ENCODE measurements around the gene MYL7.

The MYL7 gene

DNA sequence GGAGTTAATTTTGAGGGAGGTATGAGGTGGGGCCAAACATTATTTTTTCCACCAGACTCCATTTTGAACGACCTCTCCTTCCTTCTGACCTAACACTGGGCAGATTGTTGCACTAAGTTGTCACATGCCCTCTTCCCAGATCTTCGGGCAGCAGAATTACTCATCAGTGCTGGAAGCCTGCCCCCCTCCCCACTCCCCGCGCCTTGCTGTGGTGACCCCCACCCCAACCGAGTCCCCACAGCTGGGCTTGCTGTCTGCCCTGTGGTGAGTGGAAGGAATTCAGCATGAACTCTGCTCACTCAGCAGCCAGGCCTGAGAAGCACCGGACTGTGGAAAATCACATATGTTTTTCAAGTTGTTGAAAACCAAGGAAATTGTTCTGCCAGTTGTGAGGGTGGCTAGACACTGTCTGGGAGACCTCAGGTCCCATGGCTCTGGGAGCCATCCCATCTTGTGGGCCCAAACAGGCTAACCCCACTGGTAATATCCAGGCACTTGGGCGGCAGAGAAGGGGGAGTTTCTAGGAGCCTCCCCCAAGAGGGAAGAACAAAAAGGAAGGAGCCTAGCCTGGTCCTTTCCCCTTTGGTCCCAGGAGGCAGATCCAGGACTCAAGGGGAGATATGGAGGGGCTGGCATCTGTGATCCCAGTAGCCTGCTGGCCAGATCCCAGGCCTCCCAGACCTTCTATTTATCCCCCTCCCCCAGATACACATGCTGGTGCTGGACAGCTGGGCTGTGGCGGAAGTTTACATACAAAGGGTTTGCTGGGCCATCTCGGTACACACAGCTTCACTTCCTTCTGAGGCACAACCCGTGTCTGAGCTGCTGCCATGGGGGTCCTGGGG is 40.5 kb downstream of the MYL7 start:
- DNase-seq (ENCODE audit: low read depth), result no peak

DNA sequence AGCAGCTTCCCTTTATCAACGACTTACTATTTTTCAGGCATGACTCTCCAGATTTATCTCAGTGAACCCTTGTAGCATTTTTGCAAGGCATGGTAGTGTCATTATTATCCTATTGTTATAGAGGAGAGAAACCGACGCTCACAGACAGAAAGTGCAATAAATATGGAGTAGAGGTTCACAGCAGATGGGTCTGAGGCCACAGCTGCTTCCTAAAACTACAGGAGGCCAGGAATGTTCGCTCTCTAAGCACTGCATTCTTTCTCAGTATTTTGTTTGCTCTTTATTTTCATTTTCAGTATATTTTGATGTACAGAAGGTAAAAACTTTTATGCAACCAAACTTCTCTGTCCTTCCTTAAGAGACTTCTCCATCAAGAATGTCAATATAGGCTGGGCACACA is 41.5 kb downstream of the MYL7 start:
- no peak for DNase-seq (ENCODE audit: low read depth)

DNA sequence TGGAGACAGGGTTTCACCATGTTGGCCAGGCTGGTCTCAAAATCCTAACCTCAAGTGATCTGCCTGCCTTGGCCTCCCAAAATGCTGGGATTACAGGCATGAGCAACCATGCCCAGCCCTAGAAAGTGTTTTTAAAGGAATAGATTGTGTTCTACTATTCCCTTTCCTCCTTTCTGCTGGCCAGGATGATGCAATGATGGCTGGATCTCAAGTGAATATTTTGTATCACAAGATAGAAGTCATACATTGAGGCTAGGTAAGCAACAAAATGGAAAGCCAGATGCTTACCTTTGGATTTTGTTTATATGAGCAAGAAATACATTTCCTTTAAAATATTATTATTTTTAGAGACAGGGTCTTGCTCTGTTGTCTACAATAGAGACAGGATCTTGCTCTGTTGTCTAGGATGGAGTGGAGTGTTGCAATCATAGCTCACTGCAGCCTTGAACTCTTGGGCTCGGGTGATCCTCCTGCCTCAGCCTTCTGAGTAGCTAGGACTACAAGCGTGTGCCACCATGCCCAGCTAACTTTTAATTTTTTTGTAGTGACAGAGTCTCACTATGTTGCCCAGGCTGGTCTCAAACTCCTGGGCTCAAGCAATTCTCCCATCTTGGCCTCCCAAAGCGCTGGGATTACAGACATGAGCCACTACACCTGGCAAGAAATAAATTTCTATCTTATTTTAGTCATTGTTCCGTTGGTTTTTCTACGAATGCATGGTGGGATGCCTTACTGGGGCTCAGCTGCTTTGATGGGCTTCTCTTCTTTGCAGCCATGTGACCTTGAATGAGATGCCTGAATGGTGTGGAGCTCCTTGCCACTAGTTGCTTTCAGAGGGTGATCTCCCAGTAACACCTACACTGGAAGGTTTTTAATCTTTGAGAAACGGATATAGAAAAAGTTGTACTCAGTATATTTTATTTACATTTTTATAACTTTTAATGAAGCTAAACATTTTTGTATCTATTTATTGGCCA is 42.8 kb downstream of the MYL7 start:
- no peak for DNase-seq (ENCODE audit: low read depth)

DNA sequence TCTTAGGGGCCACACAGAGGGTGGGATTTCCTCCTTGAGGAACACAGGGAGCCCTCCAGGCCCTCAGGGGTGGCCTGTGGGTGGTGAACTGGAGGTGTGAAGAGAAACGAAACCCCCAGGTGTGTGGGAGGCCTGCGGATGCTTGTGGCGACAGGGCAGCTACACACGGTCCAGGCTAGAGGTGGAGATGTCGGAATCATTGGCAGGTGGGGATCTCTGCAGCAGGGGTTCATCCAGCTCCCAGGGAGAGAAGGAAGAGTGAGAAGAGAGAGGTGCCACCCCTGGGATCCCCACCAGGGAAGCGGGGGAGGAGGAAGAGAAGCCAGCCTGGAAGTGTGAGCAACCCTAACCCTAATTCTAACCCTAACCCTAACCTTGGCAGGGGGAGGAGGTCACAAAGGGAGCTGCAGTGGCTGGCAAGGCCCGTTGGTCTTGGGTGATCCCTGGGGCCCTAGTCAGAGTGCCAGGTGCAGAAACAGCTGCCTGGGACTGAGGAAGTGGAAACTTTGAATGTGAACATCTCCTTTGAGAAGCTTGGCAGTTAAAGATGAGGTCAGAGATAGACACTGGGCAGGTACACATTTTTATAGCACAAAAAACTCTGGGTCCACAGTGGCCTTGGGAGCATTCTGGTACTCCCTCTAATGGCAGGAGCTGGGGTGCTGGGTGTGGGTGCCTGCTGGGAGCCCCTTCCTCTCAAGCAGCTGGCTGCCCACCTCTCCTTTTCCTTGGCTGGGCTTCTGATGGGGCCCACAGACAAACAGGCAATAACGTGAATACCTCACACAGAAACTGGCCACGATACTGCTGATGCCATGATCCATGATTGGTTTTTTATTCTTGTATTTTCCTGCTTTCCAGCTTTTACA is 43.8 kb downstream of the MYL7 start:
- DNase-seq (ENCODE audit: low read depth), result no peak

DNA sequence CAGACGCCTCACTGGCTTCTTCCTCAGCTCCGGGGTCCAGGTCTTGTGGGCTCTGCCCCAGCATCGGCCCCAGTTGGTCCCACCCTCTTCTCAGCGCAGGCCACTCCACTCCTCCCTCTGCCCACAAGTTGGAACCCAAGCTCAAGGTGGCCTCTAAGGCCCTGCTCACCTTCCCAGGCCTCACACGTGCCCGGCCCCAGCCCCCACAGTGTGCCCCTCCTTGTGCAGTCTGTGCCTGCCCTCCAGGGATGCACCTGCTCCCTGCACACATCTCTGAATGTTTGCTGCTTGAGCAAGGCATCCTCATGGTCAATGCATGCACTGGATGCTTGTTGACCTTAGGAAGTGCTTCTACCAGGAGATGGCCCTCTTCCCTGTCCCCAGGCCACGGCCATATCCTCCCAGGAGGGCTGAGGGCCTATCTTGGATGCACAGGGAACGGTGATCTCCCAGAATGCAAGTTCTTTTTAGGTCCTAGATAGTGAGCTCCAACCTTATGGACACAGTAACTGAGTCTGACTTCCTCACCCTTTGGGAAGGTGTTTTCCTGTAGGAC is 44.7 kb downstream of the MYL7 start:
- DNase-seq (ENCODE audit: low read depth), result no peak

DNA sequence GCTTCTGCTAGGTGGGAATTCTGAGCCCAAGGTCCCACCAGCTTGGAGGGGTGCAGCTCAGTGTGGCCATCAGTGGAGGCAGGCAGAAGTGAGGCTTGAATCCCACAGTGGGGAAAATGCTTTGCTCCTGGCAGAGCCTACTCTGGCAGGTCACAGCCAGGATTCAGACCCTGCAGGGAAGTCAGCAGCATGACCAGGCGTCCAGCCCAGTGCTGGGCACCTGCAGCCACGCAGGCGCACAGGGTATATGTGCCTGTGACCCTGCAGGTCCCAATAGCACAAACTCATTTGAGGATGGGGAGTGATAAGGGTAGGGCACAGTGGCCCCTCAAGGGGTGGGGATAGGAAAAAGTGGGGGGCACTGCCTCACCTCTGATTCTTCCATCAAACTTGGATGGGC is 45.4 kb downstream of the MYL7 start:
- no peak for DNase-seq (ENCODE audit: low read depth)

DNA sequence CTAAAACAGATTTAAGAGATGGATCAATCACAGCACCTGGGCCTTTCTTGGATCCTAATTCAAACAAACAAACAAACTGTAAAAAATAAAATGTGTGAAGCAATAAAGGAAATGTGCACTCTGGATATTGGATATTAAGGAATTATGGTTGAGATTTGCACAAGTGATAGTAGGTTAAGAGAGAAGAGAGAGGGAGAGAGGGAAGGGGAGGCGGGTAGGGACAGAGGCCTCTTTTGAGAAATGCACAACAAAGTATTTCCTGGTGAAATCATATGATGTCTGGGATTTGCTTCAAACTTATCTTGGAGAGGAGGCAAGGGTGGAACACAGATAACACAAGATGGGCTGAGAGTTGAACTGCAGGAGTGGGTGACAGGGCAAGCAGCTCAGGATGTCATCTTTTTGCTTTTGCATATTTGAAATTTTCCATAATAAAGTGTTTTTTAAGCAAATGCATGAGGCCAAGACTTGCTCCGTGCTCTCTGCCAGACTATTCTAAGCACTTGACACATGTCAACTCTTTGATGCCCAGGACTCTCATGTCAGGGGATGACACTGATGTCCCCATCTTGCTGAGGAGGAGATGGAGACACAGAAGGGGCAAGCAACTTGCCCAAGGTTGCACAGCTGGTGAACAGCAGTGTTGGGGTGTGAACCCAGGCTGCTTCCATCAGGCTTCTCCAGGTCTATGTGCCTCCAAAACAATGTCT is 46.1 kb downstream of the MYL7 start:
- DNase-seq (ENCODE audit: low read depth), result no peak

DNA sequence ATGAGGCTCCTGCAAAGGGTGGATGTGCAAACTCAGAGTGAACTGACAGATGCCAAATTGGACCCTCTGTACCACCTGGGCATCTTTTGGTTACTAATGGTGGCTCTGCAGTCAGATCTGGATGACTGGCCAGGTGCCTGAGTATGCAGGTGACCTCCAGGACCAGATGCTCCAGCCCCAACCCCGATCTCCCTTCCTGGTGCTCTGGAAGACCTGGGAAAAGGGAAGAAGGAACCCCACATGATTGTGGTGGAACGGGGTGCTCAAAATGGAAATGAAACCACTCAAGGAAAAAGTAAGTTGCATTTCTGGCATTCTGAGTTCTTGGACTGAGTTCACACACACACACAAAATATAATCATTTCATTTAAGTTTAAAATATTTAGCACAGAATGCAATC is 46.8 kb downstream of the MYL7 start:
- no peak for DNase-seq (ENCODE audit: low read depth)

DNA sequence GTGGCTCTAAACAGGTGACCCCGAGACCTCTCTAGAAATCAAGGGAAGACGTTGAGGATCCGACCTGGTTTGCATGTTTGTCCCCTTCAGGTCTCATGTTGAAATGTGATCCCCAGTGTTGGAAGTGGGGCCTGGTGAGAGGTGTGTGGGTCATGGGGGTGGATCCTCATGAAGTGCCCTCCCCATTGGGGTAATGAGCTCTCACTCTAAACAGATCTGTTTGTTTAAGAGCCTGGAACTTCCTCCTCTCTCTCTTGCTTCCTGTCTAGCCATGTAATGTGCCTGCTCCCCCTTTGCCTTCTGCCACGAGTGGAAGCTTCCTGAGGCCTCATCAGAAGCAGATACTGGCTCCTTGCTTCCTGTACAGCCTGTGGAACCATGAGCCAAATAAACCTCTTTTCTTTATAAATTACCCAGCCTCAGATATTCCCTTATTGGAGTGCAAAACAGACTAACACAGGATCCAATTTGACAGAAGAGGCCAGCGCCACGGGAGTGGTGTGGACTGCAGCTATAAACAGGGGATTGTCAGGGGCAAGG is 48.0 kb downstream of the MYL7 start:
- DNase-seq (ENCODE audit: low read depth), result no peak

All from HS-27A (cell line).